ENCODE results near the gene ATP5MK.
"Not testable (repeated sequence)": the region's sequence is repeated elsewhere in the genome, so short reads cannot be mapped to it uniquely, and the experiment has no call there.

Gene ATP5MK

GRCh38 chr10:103396789-103397087 lies 463 bp upstream of the ATP5MK start:
- no peak for DNase-seq

- DNase-seq: no peak
Observed at GRCh38 chr10:103395754-103396066, 565 bp downstream of the ATP5MK start.

GRCh38 chr10:103394180-103394579 lies 2.1 kb downstream of the ATP5MK start:
- no peak for DNase-seq

GRCh38 chr10:103382769-103383168 lies 13.5 kb downstream of the ATP5MK start:
- DNase-seq: no peak

- DNase-seq: no peak
Observed at GRCh38 chr10:103374263-103374662, 22.0 kb downstream of the ATP5MK start.

GRCh38 chr10:103373544-103373943 lies 22.7 kb downstream of the ATP5MK start:
- DNase-seq: no peak

- DNase-seq: peak; percentile 95
Observed at GRCh38 chr10:103367782-103368518, 28.3 kb downstream of the ATP5MK start, which contains the start of gene TAF5. TAF5 (plus strand) TSS chr10:103367976; CDS start chr10:103367990, 14 bp downstream.

- DNase-seq: no peak
Observed at GRCh38 chr10:103367379-103367781, 28.9 kb downstream of the ATP5MK start.

GRCh38 chr10:103360791-103361190 lies 35.5 kb downstream of the ATP5MK start:
- DNase-seq: not testable (repeated sequence)

- DNase-seq: not testable (repeated sequence)
Observed at GRCh38 chr10:103359493-103359892, 36.8 kb downstream of the ATP5MK start.

- no peak for DNase-seq
Observed at GRCh38 chr10:103355906-103356599, 40.2 kb downstream of the ATP5MK start.

- not testable (repeated sequence) for DNase-seq
Observed at GRCh38 chr10:103354567-103354966, 41.7 kb downstream of the ATP5MK start.

- no peak for DNase-seq
Observed at GRCh38 chr10:103353281-103353680, 43.0 kb downstream of the ATP5MK start.

GRCh38 chr10:103350517-103351260 lies 45.6 kb downstream of the ATP5MK start, which contains the start of gene PCGF6:
PCGF6 (minus strand) TSS chr10:103351140; CDS start chr10:103351066, 74 bp downstream.
- peak; percentile 86 for DNase-seq

GRCh38 chr10:103350175-103350516 lies 46.1 kb downstream of the ATP5MK start:
- DNase-seq: no peak

Measured in fibroblast of skin of abdomen (primary cell).